GM10266 (cell line): ENCODE measurements around the gene TJP2.
"Not testable (repeated sequence)": the region's sequence is repeated elsewhere in the genome, so short reads cannot be mapped to it uniquely, and the experiment has no call there.

ENCODE experiments used
- DNase-seq: peaks from one replicate; pipeline ENCODE4 v3.0.0; 2012; ENCODE audit errors: extremely low spot score
- CTCF ChIP-seq: IDR thresholded peaks from 2 replicates; pipeline ENCODE4 v1.5.1; 2012; ENCODE audit warnings: mild to moderate bottlenecking, low read depth; ENCODE audit not compliant: control insufficient read depth, insufficient read depth; ENCODE audit errors: missing control alignments

The TJP2 gene

GRCh38 chr9:69297300-69297980 is 123.4 kb downstream of the TJP2 start:
- no peak for TF ChIP-seq CTCF
- DNase-seq: no peak

- DNase-seq: no peak
- TF ChIP-seq CTCF: no peak
These were observed 125.2 kb downstream of the TJP2 start for GRCh38 chr9:69299315-69299714.

GRCh38 chr9:69299826-69300225 is 125.7 kb downstream of the TJP2 start:
- no peak for TF ChIP-seq CTCF
- DNase-seq: no peak

- DNase-seq: no peak
- TF ChIP-seq CTCF: no peak
These were observed 129.3 kb downstream of the TJP2 start for GRCh38 chr9:69303331-69303730.

- not testable (repeated sequence) for DNase-seq
These were observed 132.9 kb downstream of the TJP2 start for GRCh38 chr9:69306895-69307445.

- no peak for DNase-seq
- TF ChIP-seq CTCF: no peak
These were observed 133.5 kb downstream of the TJP2 start for GRCh38 chr9:69307446-69308205.

GRCh38 chr9:69308206-69308931 is 134.3 kb downstream of the TJP2 start:
- no peak for TF ChIP-seq CTCF
- no peak for DNase-seq
